Ishikawa (cell line): ENCODE measurements around the gene FAM210A.

Experiments used
- CEBPB ChIP-seq: IDR thresholded peaks from 2 replicates; pipeline ENCODE4 v1.6.1; 2012
- CREB1 ChIP-seq: IDR thresholded peaks from 2 replicates; pipeline ENCODE4 v1.6.1; 2012; ENCODE audit warnings: low read depth
- EGR1 ChIP-seq: IDR thresholded peaks from 2 replicates; pipeline ENCODE4 v1.6.1; 2012
- EP300 ChIP-seq: IDR thresholded peaks from 2 replicates; pipeline ENCODE4 v1.6.1; 2012; ENCODE audit warnings: borderline replicate concordance
- FOXM1 ChIP-seq: IDR thresholded peaks from 2 replicates; pipeline ENCODE4 v1.6.1; 2012; ENCODE audit warnings: low read depth, borderline replicate concordance
- NFIC ChIP-seq: IDR thresholded peaks from 2 replicates; pipeline ENCODE4 v1.6.1; 2012
- RAD21 ChIP-seq: IDR thresholded peaks from 2 replicates; pipeline ENCODE4 v1.6.1; 2012; ENCODE audit warnings: low read depth
- REST ChIP-seq: IDR thresholded peaks from 2 replicates; pipeline ENCODE4 v1.6.1; 2012; ENCODE audit warnings: low read depth, mild to moderate bottlenecking
- TAF1 ChIP-seq: IDR thresholded peaks from 2 replicates; pipeline ENCODE4 v1.6.1; 2012; ENCODE audit warnings: low read depth, mild to moderate bottlenecking
- TCF12 ChIP-seq: IDR thresholded peaks from 2 replicates; pipeline ENCODE4 v1.6.1; 2012; ENCODE audit warnings: low read depth
- TEAD4 ChIP-seq: IDR thresholded peaks from 2 replicates; pipeline ENCODE4 v1.6.1; 2012
- USF1 ChIP-seq: IDR thresholded peaks from 2 replicates; pipeline ENCODE4 v1.6.1; 2012
- YY1 ChIP-seq: IDR thresholded peaks from 2 replicates; pipeline ENCODE4 v1.6.1; 2012; ENCODE audit warnings: low read depth
- ZBTB7A ChIP-seq: IDR thresholded peaks from 2 replicates; pipeline ENCODE4 v1.6.1; 2012; ENCODE audit warnings: low read depth
- TF ChIP-seq, protein P1 (sequence below): IDR thresholded peaks from 2 replicates; pipeline ENCODE4 v1.6.1; 2012

The FAM210A gene

DNA sequence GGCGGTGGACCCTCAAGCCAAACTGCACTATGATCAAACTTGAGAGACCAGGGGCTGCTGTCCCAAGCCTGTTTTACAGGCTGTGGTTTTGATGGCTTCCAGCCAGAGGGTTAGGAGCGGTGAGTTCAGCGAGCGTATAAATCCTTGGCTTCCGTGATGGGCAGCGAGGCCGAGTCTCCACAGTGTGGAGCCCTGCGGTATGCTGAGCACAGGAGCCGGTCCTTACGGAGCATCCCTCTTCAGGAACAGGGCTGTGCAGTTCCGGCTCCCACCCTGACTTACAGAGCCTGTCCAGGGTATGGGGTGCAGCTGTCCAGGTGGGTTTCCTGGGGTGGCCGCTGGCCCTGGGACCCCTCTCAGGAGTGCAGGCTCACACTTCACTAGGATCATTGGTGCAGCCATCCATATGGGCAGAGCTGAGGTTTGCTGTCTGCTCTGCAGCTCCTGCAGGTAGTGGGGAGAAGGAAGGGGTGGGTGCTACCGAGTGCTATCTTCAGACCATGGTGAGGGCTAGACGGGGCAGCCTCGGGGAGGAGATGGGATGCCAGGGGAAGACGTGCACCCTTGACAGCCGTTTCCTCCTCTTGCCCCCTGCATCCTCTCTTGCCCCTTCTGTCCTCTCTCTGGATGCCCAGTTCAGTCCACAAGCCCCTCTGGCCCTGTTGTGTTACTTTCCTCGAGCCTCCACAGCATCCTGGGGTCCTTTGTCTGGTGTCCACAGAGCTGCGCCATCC is 104.3 kb downstream of the FAM210A start:
- TF ChIP-seq REST = no peak
- TF ChIP-seq RAD21 = no peak
- no peak for TF ChIP-seq TCF12
- no peak for TF ChIP-seq EGR1
- no peak for TF ChIP-seq TAF1
- no peak for TF ChIP-seq CREB1
- no peak for TF ChIP-seq FOXM1
- TF ChIP-seq USF1 = no peak
- no peak for TF ChIP-seq NFIC
- no peak for TF ChIP-seq CEBPB
- TF ChIP-seq TEAD4 = no peak
- TF ChIP-seq YY1 = no peak
- TF ChIP-seq ZBTB7A = no peak
- no peak for TF ChIP-seq EP300

GRCh38 chr18:13621446-13621849 is 104.9 kb downstream of the FAM210A start:
- TF ChIP-seq RAD21 (no peak), TCF12 (no peak), YY1 (no peak), USF1 (no peak), EP300 (no peak)

GRCh38 chr18:13620818-13621445 is 105.4 kb downstream of the FAM210A start:
- TF ChIP-seq YY1 (no peak), FOXM1 (no peak), CREB1 (no peak), EGR1 (no peak), REST (no peak), RAD21 (no peak), TAF1 (no peak), TEAD4 (no peak), CEBPB (no peak), NFIC (no peak), ZBTB7A (no peak), EP300 (no peak), USF1 (no peak), TCF12 (no peak)
- TF ChIP-seq, protein P1, sequence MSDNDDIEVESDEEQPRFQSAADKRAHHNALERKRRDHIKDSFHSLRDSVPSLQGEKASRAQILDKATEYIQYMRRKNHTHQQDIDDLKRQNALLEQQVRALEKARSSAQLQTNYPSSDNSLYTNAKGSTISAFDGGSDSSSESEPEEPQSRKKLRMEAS = no peak

DNA sequence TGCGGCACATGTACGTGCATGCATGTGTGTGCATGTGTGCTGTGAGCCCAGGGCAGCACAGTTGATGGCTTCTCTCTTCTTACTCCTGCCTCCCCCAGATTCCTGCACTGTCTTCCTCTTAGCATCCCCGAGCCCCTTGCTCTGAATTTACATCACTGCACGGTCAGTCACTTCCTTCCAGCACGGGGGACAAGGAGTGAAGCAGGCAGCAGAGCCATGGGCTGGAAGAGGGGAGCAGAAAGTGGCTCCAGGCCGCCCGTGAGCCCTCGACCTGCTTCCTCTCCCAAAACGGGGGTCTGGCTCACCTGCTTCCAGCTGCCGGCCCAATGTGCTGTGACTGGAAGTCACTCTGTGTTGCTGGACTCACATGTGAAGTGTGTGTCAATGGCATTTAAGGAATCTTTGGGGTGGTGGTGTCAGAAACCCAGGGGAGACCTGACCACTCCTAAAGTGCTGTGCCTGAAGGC is 106.1 kb downstream of the FAM210A start:
- TF ChIP-seq EGR1 (no peak), TEAD4 (no peak), EP300 (no peak), REST (no peak), USF1 (no peak), NFIC (no peak), YY1 (no peak), RAD21 (no peak), FOXM1 (no peak), TAF1 (no peak), ZBTB7A (no peak), CEBPB (no peak), TCF12 (no peak), CREB1 (no peak)
- TF ChIP-seq, protein P1 = no peak
